Kidney glomerular epithelial cell (primary cell): ENCODE data around the gene PRKCSH.
"Not testable (repeated sequence)": the region's sequence is repeated elsewhere in the genome, so short reads cannot be mapped to it uniquely, and the experiment has no call there.

Experiments
- DNase-seq: peaks from one replicate; lab custom pipeline; 2025; lab: John Stamatoyannopoulos, UW

Gene PRKCSH

GRCh38 chr19:11420429-11421370 lies 14.7 kb upstream of the PRKCSH start:
- no peak for DNase-seq

DNA sequence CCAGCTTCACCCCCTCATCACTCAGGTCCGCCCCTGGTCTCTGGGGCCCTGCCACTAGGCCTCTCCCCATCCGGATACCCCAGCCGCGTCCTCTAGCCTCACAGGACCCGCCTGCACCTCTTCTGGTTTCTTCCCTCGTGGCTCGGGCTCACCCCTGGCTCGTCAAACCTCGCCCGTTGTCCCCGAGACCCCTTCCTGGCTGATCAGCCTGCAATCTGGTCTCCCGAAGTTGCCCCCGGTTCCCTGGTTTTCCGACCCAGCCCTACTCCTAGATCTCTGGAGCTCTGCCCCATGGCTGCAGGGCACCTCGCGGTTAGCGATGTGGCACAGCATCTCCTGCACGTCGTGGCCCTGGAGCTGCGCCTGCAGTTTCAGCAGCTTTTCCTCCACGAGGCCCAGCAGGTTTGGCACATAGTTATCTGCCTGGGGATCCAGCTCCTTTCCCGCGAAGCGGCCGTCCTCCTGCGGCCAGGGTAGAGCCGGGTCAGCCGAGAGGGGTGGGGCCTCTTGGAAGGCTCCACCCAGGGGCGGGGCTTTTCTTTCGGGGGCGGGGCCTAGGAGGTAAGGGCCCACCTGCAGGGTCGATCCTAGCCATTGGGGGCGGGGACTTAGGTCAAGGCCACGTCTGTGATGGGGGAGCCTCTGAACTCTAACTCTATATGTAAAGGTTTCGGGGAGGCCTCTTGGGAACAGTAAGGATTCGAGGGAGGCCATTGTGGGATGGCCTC lies 13.9 kb upstream of the PRKCSH start:
- DNase-seq: no peak

- DNase-seq: no peak
Observed at GRCh38 chr19:11422163-11423065, 13.0 kb upstream of the PRKCSH start.

GRCh38 chr19:11423164-11423790 lies 12.2 kb upstream of the PRKCSH start:
- no peak for DNase-seq

DNA sequence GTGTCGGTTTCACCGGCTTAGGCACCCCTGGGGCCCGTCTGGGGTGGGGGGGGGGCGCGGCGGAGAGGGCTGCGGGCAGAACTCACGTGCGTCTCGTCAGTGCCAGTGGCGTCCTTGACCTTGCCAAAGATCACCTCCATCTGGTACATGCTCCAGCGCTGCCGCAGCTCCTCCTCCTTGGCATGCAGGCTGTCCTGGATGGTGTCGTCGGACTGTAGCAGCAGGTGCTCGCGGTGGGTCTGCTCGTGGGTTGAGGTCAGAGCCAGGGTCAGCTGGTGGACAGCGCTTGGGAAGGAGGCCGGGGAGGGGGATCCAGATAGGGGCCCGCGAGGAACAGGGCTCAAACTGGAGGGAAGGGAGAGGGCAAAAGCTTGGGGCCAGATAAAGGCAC lies 11.6 kb upstream of the PRKCSH start:
- DNase-seq: no peak

GRCh38 chr19:11425719-11426457 lies 9.5 kb upstream of the PRKCSH start:
- DNase-seq: no peak

DNA sequence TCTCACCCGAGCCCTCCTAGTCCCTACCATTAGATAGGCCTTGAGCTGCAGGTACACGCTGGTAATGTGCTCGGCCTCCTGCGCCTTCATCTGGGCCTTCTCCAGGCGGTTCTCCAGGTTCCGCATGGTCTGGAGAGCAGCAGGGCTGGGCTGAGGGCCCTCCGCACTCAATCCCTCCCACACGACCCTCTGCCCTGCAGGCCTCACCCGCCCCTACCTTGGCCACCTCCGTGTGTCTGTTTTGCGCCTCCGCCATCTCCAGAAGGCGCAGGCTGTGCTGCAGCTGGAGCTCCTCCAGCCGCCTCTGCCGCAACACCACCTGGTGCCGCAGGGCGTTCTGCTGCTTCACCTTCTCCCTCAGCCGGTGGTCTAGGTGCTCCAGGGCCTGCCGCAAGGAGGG lies 8.8 kb upstream of the PRKCSH start:
- no peak for DNase-seq

DNA sequence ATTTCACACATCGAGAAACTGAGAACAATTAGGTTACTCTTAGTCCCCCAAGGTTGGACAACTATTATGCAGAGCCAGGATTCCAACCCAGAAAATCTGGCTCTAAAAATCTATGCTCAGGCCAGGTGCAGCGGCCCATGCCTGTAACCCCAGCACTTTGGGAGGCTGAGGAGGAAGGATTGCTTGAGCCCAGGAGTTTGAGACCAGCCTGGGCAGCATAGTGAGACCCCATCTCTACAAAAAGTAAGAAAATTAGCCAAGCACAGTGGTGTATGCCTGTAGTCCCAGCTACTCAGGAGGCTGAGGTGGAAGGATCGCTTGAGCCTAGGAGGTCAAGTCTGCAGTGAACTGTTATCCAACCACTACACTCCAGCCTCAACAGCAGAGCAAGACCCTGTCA lies 1.9 kb upstream of the PRKCSH start:
- DNase-seq: not testable (repeated sequence)

- DNase-seq: no peak
Observed at GRCh38 chr19:11434703-11435056, 755 bp upstream of the PRKCSH start.

GRCh38 chr19:11435833-11436313 lies 438 bp downstream of the PRKCSH start:
- DNase-seq: no peak

- no peak for DNase-seq
Observed at GRCh38 chr19:11437955-11438354, 2.5 kb downstream of the PRKCSH start.

DNA sequence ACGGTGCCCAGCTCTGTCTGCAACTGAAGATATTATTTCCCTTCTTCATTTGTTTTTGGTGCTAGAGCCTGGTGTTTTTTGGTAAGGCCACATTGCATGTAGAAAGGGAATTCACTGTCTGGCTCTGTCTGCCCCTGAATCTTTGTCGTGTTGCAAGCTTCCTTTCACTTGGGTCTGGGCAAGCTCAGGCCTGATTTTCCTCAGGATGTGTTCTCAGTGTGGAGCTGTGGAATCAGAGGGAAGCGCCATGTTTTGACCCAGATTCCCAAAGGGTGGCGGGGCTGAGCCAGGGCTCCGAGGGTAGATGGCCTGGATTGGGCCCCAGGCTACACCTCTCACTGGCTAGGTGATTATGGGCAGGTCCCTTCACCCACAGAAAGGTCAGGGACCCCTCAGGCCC lies 8.6 kb downstream of the PRKCSH start:
- DNase-seq: no peak

DNA sequence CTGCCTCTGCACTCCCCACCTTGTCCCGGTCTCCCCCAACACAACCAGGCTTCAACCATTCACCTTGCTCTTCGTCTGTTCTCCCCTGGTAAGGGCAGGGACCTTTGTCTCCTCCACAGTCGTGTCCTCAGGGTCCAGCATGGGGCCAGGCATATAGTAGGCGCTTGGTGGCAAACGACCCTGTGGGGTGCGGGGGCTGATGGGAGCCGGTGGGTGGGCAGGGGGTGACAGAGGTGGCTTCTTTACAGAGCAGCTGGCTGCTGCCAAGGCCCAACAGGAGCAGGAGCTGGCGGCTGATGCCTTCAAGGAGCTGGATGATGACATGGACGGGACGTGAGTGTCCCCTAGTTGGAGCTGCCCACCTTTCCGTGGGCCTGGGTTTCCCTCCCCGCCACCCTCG lies 9.7 kb downstream of the PRKCSH start:
- DNase-seq: no peak

GRCh38 chr19:11446271-11446651 lies 10.8 kb downstream of the PRKCSH start:
- DNase-seq: no peak

- DNase-seq: no peak
Observed at GRCh38 chr19:11446652-11447301, 11.3 kb downstream of the PRKCSH start.

DNA sequence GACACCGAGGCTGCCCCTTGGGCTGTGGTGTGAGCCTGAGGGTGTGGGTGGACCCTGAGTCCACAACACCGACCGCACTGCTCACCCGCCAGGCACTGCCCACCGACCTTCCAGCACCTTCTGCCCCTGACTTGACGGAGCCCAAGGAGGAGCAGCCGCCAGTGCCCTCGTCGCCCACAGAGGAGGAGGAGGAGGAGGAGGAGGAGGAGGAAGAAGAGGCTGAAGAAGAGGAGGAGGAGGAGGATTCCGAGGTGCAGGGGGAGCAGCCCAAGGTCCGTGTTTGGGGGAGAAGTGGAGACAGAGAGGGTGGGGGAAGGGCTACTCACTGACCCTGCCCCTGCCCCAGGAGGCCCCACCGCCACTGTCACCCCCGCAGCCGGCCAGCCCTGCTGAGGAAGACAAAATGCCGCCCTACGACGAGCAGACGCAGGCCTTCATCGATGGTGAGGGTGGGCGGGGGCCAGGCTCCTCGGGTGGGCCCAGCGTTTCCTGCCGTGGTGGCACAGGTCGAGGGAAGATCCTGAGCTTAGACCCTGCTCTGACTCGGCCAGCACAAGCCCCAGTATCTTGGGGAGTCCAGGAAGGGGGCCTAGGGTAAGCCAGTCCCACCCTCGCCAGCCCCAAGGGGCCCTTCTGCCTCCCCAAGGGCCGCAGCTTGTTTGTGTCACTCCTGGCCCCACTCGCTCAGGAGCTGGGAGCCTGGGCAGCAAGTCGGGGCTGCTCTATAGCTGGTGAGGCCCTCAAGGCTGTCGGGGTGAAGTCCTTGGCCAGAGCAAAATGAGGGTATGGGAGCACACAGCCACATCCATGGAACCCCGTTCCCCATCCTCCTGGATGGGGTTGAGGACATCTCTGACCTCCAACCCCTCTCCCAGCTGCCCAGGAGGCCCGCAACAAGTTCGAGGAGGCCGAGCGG lies 12.2 kb downstream of the PRKCSH start:
- no peak for DNase-seq

GRCh38 chr19:11448410-11448809 lies 13.0 kb downstream of the PRKCSH start:
- DNase-seq: no peak

- DNase-seq: no peak
Observed at GRCh38 chr19:11448923-11449554, 13.6 kb downstream of the PRKCSH start.
